GM10266 (cell line): ENCODE results near the gene MTOR.
A peak's percentile ranks its signal among the peaks of the same experiment; 100 is the strongest.
"Not testable (repeated sequence)": the region's sequence is repeated elsewhere in the genome, so short reads cannot be mapped to it uniquely, and the experiment has no call there.

ENCODE experiments used
- DNase-seq: peaks from one replicate; pipeline ENCODE4 v3.0.0; 2012; ENCODE audit errors: extremely low spot score
- TF ChIP-seq, protein P1 (sequence below): IDR thresholded peaks from 2 replicates; pipeline ENCODE4 v1.5.1; 2012; ENCODE audit warnings: mild to moderate bottlenecking, low read depth; ENCODE audit not compliant: control insufficient read depth, insufficient read depth; ENCODE audit errors: missing control alignments

MTOR gene

DNA sequence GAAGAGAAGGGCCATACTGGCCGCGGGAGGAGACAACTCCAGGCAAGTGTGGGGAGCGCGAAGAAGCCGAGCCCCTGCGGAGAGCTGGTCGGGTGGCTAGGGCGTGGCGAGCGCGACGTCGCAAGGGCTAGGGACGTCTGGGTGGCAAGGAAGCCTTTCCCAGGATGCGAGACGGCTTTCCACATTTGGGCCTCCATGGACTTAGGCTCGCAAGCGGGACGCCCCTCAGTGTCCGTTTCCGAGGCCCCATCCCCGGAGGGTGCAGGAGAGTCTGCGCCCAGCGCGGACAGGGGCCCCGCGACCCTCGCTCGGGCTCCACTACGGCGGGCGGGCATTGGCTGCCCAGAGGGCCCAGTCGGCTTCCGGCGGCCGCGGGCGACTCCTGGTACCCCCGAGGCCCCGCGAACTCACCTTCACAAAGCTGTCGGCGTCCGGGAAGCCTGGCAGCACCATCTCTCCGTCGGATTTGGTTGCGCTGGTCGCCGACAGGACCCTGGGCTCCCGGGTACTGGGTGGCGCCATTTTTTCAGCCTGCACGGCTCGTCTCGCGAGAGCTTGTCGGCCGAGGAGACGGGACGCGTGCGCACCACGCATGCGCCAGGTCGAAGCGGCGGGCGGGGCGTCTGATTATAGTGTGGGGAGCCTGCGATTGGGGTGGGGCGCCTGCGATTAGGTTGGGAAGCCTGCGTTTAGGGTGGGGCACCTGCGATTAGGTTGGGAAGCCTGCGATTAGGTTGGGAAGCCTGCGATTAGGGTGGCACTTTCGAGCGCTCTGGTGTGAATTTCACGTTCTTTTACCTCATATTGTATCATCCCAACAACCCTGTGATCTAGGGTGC, 162.8 kb downstream of the MTOR start, which contains the start of gene EXOSC10:
Gene EXOSC10 (minus strand): TSS at position 560 of the 839 bp plus-strand sequence. CDS start 38 bp downstream, at position 522.
- TF ChIP-seq, protein P1, sequence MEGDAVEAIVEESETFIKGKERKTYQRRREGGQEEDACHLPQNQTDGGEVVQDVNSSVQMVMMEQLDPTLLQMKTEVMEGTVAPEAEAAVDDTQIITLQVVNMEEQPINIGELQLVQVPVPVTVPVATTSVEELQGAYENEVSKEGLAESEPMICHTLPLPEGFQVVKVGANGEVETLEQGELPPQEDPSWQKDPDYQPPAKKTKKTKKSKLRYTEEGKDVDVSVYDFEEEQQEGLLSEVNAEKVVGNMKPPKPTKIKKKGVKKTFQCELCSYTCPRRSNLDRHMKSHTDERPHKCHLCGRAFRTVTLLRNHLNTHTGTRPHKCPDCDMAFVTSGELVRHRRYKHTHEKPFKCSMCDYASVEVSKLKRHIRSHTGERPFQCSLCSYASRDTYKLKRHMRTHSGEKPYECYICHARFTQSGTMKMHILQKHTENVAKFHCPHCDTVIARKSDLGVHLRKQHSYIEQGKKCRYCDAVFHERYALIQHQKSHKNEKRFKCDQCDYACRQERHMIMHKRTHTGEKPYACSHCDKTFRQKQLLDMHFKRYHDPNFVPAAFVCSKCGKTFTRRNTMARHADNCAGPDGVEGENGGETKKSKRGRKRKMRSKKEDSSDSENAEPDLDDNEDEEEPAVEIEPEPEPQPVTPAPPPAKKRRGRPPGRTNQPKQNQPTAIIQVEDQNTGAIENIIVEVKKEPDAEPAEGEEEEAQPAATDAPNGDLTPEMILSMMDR, result no peak

DNA sequence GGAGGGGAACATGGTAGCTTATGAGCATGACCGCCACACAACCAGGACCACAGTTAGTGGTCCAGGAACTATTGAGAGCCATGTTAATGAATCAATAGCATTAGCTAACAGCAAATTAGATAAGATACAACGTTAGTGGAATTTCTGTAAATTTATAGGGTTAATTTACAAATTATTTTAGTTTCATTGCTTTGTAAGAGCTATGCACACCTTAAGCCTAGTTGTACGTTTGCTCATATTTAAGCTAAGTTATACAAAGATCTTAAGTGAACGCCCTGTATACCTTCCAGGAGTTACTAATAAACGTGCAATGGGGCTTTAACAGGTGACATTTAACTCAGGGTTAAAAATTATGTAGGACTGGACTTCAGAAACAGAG, 163.4 kb downstream of the MTOR start:
- no peak for DNase-seq
- TF ChIP-seq, protein P1, result no peak

More for the DNA sequence above, 162.8 kb downstream of the MTOR start, which contains the start of gene EXOSC10:
- peak; percentile 96 for DNase-seq

- DNase-seq, result not testable (repeated sequence)
These were observed 178.6 kb downstream of the MTOR start for GRCh38 chr1:11083784-11084183.

DNA sequence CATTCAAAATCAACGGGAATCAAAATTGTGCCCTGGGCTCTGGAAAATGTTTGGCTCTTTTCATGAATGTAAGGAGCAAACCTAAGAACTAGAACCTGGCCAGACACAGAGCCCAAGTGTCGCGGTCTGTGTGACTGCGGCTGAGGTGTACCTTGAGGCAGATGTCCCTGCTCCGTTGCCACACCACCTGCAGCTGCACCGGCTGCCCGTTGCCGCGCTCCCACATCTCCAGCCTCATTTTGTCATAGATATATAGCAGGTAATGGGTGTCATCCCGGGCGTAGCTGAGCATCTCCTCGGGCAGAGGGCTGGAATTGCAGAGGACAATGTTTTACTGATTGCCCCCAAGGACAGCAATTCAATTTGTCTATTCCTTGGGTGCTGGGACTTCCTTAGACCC, 181.4 kb downstream of the MTOR start:
- DNase-seq, result no peak
- TF ChIP-seq, protein P1, result no peak

DNA sequence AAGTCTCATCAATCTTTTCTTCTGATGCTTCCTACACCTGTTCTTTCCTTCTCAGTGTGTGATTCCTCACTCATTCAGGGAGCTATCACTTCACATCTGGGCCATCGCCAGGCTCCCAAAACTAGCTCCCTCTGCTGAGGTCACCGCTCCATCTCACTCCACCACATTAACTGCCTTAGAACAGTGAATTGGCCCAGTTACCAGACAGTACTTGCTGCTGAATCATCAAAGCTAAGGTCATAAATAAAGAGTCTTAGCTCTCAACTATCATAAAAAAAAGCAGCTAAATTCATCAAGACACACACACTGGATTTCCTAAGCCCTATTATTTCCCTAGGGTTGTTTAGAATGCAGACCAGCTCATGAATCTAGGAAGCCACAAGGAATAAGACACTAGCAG, 183.7 kb downstream of the MTOR start:
- no peak for DNase-seq
- TF ChIP-seq, protein P1, result no peak

DNA sequence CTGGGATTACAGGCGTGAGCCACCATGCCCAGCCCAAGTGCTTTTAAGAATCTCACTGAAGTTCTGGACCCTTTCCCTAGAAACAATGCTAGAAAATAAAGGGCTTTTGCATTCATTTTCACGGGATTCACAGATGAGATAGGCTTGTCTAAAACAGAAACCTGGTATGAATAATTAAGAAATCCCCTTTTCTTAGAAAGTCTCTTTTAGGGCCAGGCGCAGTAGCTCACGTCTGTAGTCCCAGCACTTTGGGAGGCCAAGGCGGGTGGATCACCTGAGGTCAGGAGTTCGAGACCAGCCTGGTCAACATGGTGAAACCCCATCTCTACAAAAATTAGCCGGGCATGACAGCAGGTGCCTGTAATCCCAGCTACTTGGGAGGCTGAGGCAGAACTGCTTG, 189.0 kb downstream of the MTOR start:
- peak; percentile 56 for DNase-seq

DNA sequence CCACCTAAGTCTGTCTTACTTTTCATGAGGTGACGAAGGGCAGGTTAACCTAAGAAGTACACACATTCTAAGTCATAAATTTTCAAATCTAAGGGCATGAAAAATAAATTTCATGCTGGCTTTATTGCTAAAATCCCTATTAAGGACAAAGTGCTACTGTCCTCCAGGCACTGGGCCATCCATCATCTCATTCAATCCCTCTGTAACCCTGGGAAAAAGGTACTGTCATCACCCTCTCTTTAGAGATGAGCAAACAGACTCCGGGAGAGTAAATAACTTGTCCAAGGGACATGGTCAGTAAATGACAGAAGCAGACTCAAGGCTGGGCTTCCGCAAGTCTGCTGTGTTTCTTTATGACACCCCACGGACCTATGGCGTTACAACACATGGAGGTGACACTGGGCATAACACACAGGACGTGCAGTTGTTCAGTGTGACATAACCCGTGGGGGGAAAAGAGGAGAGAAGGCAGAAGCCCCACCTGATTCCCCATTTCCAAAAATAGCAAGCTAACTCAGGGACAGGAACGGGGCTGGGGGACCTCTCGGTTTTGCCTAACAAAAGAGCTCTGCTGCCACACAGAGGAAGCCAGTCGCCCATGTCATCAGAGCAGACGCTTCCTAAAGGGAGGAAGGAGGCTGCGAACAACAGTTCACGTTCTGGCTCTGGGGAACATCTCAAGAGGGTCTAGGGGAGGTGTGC, 190.0 kb downstream of the MTOR start:
- DNase-seq, result peak; percentile 49
- TF ChIP-seq, protein P1, result peak; percentile 43
